COLO829 (cell line): ENCODE data around the gene NT5M.
"Not testable (repeated sequence)": the region's sequence is repeated elsewhere in the genome, so short reads cannot be mapped to it uniquely, and the experiment has no call there.

Source experiments
- DNase-seq: peaks from one replicate; pipeline ENCODE4 v3.0.0; 2012; ENCODE audit warnings: low spot score

NT5M gene

DNA sequence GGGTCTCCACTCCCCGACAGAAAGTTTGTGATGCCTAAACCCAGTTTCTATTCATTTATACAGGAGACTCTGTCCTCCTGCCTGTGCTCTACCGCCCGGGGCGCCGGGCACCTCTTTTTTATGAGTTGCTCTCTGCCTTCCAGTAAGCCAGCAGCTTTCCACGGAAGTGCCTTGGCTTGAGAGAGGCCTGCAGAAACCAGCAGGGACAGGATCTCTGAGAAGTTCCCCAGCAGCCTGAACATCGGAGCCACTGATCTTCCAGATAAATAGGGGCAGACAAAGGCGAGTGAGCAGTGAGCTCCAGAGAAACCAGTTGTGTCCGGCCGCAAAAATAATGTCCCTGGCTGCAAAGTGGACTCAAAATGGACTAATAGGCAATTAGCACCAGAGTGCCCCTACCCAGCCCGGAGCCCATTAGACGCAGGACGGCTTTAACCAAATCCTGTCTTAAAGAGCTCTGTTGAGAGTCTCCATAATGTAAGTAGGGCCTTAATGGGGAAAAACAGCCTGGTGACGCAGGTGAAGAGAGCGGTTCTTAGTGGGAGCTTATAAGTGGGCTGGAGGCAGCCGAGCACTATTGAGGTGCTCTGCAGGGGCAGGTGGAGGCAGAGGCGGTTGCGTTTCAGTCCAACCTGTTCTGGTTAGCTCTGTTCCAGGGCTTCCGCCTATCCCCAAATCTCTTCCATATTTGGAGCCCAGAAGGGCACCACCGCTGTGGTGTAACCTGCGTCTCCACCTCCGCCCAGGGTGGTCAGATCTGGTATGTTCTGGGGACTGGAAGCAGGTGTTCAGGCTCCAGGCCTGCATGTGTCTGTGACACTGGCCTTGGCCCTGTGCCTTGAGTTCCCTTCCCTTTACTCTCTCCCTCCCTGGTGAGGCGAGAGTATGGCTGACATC is 74.1 kb downstream of the NT5M start:
- DNase-seq: no peak

DNA sequence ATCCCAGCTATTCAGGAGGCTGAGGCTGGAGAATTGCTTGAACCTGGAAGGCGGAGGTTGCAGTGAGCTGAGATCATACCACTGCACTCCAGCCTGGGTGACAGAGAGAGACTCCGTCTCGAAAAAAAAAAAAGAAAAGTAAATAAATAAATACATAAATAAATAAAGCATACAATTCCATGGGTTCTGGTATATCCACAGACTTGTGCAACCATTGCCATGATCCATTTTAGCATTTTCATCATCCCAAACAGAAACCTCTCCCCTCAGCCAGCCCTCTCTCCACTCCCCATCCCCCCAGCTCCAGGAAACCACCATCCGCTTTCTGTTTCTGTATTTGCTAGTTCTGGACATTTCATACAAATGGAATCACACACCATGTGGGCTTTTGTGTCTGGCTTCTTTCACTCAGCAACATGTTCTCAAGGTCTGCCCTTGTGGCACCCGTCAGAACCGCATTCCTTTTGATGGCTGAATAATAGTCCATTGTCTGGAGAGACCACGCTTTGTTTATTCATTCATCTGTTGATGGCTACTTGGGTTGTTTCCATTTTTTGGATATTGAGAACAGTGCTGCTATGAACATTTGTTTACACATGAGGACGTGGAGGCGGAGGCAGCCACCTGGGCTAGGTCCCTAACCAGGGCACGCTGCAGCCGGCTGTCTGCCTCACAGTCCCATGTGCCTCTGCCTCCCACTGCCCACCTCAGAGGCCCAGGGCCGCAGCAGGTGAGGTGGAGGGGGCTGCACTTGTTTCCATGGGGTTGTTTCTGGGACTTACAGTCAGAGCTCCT is 76.2 kb downstream of the NT5M start:
- DNase-seq: peak; percentile 30

DNA sequence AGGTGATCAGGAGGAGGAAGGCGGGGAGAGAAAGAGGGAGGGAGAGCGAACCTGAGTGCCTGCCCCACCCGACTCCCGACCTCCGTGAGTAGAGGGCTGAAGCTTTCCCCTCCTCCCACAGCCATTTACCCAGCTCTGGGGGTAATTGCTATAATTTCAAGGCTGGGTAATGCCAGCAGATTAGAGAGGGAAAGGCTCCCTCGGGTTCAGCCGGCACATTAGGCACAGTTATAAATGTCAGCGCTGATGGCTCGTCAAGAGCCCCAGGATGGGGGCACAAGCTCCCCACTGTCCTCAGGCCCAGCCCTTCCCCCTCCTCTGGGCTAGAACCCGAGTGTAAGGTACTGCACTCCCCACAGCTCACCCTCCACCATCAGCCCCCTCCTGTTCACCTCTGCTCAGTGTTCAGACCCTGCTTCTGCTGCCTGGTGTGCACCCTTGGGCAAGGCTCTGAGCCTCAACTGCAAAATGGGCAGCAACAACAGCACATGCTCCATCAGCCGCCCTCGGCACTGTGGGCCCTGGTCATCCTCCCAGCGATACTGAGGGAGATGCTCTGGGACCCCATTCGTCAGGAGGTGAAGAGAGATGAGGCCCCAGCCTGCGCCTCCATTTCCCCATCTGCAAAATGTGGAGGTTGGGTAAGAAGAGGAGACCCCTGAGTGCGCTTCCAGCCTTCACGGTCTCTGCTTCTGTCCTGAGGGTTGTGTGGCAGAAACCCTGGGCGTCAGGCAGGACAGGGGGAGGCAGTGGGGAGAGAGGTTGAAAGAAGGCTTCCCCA is 77.2 kb downstream of the NT5M start:
- DNase-seq: no peak

DNA sequence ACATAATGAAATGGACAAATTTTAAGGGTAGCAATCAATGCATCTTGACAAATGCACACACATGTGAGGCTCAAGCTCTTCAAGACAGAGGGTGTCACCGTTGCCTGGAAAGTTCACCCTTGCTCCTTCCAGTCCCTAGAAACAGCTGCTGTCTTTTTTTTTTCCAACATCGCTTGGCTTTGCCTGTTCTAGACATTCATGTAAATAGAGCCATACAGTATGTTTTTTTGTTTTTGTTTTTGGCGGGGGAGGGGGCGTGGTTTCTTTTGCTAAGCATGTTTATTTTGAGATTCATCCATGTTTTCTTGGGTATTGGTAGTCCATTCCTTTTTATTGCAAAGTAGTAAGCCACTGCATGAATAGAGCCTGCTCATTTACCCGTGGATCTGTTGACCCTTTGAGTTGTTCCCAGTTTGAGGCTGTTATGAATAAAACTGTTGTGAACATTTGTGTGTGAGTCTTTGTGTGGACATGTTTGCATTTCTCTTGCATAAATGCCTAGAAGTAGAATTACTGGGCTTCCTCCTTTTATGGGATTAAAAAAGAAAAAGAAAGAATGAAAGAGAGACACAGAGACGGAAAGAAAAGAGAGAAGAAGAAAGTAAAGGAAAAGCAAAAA is 78.4 kb downstream of the NT5M start:
- DNase-seq: peak; percentile 16

DNA sequence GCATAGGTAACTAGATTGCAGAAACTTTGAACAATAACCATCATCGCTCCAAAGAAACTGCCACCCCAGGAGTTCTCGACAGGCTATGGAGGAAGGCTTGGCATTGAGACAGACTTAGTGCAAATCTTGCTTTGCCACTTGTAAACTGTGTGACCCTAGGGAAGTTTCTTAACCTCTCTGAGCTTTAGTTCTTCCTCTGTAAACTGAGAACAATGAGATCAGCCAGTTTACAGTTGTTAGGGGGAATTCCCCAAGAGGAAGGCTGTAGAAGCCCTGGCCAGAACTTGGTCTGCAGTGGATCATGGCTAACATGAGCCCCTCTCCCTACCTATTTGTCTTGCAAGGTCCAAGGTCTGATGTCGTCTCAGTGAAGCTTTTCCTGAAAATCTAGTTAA is 78.9 kb downstream of the NT5M start:
- DNase-seq: no peak

DNA sequence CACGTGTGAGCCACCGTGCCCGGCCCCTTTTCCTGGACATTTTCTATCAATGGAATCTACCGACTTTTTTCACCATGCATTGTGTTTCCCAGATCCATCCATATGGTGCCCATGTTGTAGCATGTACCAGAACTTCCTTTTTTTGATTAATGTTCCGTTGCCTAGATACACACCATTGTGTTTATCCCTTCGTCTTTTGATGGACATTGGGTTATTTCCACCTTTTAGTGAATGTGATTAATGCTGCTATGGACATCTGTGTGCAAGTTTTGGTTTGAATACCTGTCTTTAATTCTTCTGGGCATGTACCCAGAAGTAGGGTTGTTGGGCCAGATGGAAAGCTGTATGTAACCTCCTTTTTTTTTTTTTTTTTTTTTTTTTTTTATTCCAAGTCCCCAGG is 79.8 kb downstream of the NT5M start:
- DNase-seq: no peak

DNA sequence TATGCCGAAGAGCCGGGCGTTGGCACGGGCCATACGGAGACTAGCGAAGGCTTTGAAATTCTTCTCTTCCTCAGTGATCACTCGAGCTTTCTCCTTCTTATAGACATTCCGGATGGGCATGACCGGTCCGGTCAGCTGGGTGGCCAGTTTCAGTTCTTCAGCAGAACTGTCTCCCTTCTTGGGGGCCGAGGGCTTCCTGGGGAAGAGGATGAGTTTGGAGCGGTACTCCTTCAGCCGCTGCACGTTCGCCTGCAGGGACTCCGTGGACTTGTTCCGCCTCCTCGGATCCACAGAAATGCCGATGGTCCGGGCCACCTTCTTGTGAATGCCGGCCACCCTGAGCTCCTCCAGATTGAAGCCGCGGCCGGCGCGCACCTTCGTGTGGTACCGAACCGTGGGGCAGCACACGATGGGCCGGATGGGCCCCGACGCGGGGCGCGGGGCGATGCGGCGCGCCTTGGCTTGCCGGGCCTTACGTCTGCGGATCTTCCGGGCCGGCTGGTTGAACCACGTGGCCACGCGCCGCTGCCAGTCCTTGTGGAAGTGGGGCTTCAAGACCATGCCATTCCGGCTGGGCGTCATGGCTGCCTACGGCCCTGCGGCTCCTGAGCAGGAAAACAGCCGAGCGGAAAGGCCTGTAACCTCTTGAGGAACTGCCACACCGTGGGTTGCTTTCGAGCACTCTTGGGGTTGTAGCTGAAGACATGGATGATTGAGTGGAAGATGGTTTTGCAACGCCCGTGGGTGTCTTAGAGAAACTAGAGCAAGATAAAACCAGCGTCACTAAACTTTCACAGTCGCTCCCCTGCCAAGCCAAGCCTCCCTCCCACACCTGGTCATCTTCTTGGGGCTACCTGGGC is 80.5 kb downstream of the NT5M start:
- not testable (repeated sequence) for DNase-seq

DNA sequence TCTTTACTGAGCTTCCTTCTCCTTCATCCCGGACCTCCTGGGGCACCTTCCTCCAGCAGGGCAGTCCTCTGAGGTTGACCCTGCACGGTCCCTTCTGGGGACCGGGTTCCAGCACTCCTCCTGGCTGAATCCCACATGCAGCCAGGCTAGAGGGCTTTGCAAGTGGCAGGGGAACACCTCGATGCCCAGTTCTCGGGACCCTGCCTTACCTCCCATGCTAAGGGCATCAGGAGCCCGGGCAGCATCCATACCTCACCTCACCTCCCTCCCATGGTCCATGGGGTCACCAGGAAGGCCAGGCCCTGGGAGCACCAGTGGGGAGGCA is 81.1 kb downstream of the NT5M start:
- DNase-seq: no peak

DNA sequence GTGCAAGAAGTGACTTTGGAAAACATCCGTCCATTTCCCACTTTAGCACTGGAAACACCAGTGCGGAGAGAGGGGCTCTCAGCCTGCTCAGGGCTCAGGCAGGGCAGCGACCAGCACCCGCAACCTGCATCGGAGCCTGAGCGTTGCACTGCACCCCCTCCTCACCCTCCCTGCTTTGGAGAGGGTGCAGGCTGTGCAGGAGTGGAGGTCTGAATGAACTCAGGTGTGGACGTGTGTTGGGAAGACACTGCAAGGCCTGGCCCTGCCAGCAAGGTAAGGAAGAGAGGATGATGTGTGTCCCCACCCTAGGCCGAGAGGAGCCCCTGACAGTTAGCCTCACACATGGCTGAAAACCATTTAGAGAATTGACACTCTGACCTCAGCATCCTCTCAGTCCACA is 81.8 kb downstream of the NT5M start:
- DNase-seq: no peak

DNA sequence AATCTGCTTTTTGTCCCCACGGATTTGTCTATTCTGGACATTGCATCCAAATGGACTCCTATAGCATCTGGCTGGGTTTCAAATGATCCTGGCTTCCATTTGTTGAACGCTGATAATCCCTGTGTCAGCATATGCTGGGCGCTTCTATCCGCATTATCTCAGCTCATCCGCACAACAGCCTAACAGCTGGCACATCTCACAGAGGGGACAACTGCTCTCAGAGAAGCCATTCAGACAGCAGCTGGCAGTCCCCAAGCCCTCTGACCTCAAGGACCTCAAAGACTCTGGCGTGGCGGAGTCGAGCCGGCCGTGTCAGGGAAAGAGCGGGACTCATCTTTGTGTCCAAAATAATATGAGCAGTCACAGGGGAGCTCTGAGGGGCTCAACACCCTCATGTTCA is 82.3 kb downstream of the NT5M start:
- no peak for DNase-seq

DNA sequence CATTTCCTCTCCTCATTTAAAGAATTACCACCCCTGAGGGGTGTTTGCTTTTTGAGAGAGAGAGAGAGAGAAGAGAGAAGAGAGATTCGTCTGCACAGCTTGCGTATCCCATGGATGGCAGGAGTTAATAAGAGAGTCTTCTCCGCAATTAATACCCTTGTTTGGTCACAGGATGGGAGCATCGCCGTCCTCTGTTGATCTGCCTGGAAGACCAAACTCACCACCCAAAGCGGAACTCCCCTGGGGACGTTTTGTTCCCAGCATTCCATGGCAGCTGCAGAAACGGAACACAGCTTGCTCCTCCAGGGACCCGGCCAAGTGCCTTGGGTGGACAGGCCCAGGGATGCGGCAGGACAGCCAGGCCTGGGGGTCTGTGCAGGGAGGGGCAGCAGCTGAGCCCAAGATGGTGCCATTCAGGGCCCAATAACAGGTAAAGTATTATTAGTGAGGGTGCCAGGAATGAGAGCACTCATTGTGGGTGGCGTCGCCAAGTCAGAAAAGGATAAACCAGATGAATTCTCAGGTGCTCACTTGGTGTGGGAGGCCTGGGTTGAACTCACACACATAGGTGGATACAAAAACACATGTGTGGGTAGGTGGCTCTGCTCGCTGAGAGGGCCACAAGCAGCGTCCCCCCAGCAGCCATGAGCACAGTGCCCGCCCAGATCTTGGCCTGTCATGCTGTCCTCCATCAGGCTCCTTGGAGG is 83.1 kb downstream of the NT5M start:
- DNase-seq: no peak

DNA sequence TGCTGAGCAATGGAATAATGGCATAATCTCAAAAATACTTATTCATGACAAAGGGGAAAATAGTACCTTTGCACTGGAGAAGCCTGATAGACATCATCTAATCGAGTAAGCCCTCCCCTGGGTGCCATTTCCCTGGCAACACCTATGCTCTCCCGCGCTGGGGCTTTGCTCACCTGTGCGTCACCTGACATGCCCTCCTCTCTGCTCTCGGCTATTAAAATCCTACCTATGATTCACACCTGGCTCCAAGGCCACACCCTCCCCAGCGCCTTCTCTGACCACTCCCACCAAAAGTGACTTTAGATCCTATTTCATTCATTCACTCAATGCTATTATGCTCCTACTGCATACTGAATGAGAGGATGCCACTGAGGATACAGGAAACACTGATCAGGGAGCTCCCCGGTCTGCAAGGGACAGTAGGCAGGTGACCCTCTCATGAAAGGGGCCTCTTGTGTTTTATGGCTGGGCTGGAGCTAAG is 83.9 kb downstream of the NT5M start:
- DNase-seq: no peak

DNA sequence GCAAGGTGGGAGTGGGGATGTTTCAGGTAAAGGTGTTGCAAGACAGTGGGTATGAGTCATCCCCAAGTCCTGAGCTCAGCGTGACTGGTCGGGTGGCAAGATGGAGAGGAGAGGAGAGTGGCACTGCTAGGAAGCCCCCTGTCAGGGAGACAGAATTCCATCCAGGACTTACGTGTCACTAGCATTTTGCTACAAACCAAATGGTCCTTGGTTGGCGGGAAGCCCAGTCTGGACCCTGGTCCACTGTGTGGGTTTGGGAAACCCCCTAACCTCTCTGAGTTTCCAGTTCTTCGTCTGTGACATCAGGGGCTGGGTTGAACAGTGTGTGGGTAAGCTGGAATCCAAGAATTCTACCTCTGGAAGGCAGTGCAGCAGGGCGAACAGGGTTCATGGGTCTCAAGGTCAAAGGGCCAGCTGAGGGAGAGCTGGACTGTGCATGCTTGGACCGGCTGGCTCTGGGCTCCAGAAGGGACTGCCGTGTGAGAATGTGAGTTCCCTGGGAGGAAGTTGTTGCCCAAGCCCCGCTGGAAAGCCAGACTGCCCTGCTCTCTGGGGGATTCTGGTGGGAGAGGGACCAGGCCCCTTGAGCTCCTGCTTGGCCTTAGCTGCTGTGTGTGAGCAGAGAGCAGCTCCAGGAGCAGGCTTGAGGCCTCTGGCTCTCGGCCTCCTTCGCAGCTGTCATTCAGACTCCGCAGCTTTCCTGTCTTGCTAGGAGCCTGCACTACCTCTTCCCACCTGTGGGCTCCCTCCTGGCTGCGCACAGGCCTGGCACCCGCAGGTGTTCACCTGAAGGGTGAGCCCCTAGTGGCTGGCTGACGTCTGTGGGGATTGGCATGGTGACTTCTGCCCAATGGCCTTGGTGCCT is 84.6 kb downstream of the NT5M start:
- DNase-seq: no peak

DNA sequence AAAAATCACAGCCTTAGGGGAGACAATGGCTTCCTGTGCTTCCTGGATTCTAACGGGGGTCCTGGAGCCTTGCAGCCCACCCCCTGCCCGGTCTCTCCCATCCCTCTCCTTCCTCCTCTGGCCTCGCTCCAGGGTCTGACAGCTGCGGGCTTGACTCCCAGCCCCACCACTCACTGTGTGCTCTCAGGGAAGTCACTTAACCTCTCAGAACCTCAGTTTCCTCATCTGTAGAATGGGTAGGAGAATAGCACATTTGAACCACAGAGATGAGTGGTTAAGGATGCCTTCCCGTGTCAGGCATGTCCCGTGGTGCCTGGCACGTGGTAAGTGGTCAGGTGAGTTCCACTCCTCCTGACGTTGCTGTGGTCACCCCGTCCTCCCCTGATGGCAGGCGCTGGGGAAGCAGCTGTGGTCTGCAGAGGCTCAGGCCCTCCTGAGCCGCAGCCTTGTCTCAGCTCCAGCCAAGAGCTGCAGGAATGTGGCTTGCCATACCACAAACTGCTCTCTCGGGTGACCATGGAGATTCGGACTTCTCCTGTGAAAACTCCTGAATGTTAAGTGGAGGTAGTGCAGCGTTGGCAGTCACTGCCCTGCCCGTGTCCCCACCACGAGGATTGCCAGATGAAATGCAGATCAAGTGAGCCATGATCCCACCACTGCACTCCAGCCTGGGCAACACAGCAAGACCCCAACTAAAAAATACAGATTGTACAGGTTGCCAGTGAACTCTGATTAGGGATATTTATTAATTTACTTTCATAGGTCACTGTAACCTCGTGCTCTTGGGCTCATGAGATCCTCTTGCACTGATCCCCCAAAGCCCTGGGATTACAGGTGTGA is 85.7 kb downstream of the NT5M start:
- no peak for DNase-seq

DNA sequence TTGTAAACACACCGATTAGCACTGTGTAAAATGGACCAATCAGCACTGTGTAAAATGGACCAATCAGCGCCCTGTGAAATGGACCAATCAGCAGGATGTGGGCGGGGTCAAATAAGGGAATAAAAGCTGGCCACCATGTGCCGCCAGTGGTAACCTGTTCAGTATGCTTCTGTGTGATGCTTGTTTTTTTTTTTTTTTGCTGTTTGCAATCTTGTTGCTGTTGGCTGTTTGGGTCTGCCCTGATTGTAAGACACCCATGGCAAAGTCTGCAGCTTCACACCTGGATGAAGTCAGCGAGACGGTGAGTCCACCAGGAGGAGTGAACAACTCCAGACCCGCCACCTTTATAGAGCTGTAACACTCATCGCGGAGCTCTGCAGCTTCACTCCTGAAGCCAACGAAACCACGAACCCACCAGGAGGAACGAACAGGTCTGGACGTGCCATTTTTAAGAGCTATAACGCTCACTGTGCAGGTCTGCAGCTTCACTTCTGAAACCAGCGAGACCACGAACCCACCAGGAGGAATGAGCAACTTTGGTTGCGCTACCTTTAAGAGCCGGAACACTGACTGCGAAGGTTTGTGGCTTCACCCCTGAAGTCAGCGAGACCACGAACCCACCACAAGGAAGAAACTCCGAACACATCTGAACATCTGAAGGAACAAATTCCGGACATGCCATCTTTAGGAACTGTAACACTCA is 88.6 kb downstream of the NT5M start:
- no peak for DNase-seq

DNA sequence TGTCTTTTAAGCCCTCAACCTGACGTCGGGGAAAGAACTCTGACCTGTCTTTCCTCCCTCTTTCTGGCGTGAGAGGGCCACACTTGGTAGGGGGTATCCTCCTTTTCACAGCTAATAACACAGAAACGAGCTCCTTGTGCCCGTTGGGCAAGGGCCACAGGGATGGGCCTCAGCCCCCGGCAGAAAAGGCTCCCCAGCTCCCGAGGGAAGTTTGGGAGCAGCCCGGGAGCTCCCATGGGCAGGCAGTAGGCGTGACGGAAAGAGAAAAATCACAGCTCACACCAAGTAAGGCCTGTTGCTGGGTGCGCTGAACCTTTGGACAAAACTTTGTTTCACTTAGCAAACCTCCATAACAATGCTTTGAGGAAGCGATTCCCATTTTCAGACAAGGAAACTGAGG is 90.8 kb downstream of the NT5M start:
- DNase-seq: no peak

DNA sequence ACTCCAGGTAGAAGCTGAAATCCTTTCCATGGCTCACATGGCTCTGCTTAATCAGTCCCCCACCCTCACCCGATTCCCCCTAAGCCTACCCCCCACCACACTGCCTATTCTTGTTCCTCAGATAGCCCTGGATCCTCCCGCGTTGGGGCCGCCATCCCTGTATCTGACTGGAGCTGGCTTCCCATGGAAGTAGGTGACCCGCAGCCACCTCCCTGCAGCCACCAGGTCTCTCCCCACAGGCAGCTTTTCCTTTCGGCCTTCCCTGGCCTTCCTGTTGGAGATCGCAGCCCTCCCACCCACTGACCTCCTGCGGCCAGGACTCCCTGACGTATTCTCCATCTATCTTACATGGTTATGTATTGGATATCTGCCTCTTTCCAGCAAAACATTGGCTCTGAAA is 91.3 kb downstream of the NT5M start:
- no peak for DNase-seq

DNA sequence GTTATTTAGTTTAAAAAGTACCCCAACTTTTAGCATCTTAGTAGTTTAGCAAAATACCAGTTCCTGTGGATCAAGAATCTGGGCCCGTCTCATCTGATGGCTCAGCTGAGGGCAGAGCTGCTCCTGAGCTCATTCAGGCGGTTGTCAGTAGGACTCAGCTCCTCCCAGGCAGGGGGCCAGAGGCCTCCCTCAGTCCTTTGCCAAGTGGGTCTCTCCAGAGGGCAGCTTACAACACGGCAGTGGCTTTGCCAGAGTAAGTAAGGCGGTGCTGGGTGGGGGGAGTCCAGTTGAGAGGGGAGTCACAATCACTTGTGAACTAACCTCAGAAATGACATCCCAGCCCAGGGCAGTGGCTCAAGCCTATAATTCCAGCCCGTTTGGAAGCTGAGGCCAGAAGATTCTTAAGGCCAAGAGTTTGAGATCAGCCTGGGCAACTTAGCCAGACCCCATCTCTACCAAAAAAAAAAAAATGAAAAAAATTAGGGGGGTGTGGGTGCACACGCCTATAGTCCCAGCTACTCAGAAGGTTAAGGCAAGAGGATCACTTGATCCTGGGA is 92.2 kb downstream of the NT5M start:
- DNase-seq: no peak
